Neural cell (in vitro differentiated cells): ENCODE data around the gene ZMYM5. TPM values are rescaled to one million over a fixed set of nuclear protein-coding genes. Genes with fewer than 3 reads are reported as not detected.

ENCODE experiments used
- H2AFZ ChIP-seq: fragments of 200-600, 300-800 bp; sonication (generic), shearing (Covaris generic); 2 replicates; pipeline ENCODE4 v1.6.0; 2014; ENCODE audit warnings: low read depth, mild to moderate bottlenecking, antibody characterized with exemption, low read length, moderate library complexity
- H3F3A ChIP-seq: fragments of 200-600 bp; shearing (Covaris generic); 2 replicates; pipeline ENCODE4 v1.6.1; 2016; ENCODE audit warnings: mild to moderate bottlenecking, moderate library complexity, mixed read lengths, antibody characterized with exemption, low read length; ENCODE audit not compliant: insufficient read depth, poor library complexity, severe bottlenecking
- H3K27ac ChIP-seq: fragments of 200-600, 300-800 bp; sonication (generic), shearing (Covaris generic); 2 replicates; pipeline ENCODE4 v1.5.1; 2014; ENCODE audit warnings: mild to moderate bottlenecking, low read length, moderate library complexity
- H3K27me3 ChIP-seq: fragments of 300-800, 200-600 bp; sonication (generic), shearing (Covaris generic); 2 replicates; pipeline ENCODE4 v1.6.0; 2014; ENCODE audit warnings: mild to moderate bottlenecking, low read depth, low read length, moderate library complexity; ENCODE audit not compliant: insufficient read depth
- H3K36me3 ChIP-seq: fragments of 300-800, 200-600 bp; sonication (generic), shearing (Covaris generic); 2 replicates; pipeline ENCODE4 v1.5.1; 2014; ENCODE audit warnings: mild to moderate bottlenecking, antibody characterized with exemption, low read length, moderate library complexity; ENCODE audit not compliant: insufficient read depth
- H3K4me2 ChIP-seq: fragments of 300-800, 200-600 bp; sonication (generic), shearing (Covaris generic); 2 replicates; pipeline ENCODE4 v1.6.0; 2014; ENCODE audit warnings: mild to moderate bottlenecking, low read length
- H3K4me3 ChIP-seq: fragments of 300-800, 200-600 bp; sonication (generic), shearing (Covaris generic); 2 replicates; pipeline ENCODE4 v1.5.1; 2014; ENCODE audit warnings: mild to moderate bottlenecking, low read length, moderate library complexity
- H3K79me2 ChIP-seq: fragments of 200-600 bp; shearing (Covaris generic); replicated peaks from 2 replicates; pipeline ENCODE4 v1.6.0; 2014; ENCODE audit warnings: mild to moderate bottlenecking, low read length, moderate library complexity; ENCODE audit not compliant: insufficient read depth
- H3K9ac ChIP-seq: fragments of 300-800, 200-600 bp; sonication (generic), shearing (Covaris generic); 2 replicates; pipeline ENCODE4 v1.6.1; 2016; ENCODE audit warnings: mild to moderate bottlenecking, low read length, mixed read lengths
- H3K9me2 ChIP-seq: fragments of 200-600 bp; shearing (Covaris generic); 2 replicates; pipeline ENCODE4 v1.6.1; 2016; ENCODE audit warnings: mild to moderate bottlenecking, low read length, mixed read lengths; ENCODE audit not compliant: insufficient read depth
- H3K9me3 ChIP-seq: fragments of 200-600, 300-800 bp; sonication (generic), shearing (Covaris generic); 2 replicates; pipeline ENCODE4 v1.6.1; 2016; ENCODE audit warnings: mild to moderate bottlenecking, mixed run types, low read length, moderate library complexity, mixed read lengths
- H4K20me1 ChIP-seq: fragments of 200-600 bp; shearing (Covaris generic); 2 replicates; pipeline ENCODE4 v1.6.1; 2016; ENCODE audit warnings: mild to moderate bottlenecking, mixed run types; ENCODE audit not compliant: insufficient read depth
- CTCF ChIP-seq: fragments of 450-650 bp; IDR thresholded peaks from 2 replicates; pipeline ENCODE4 v1.5.1; 2014; ENCODE audit warnings: antibody characterized with exemption, mild to moderate bottlenecking, moderate library complexity; ENCODE audit not compliant: poor library complexity, severe bottlenecking
- EP300 ChIP-seq: fragments of 450-650 bp; conservative IDR thresholded peaks from 2 replicates; pipeline ENCODE4 v1.6.1; 2014; ENCODE audit warnings: antibody characterized with exemption, mild to moderate bottlenecking, moderate library complexity; ENCODE audit not compliant: poor library complexity, severe bottlenecking
- EZH2 ChIP-seq: fragments of 200-600, 300-800 bp; shearing (Covaris generic), sonication (generic); IDR thresholded peaks from 2 replicates; pipeline ENCODE4 v1.6.1; 2014; ENCODE audit warnings: antibody characterized with exemption, low read length, borderline replicate concordance, mild to moderate bottlenecking; ENCODE audit not compliant: insufficient read depth, poor library complexity, severe bottlenecking
- MXI1 ChIP-seq: fragments of 450-650 bp; conservative IDR thresholded peaks from 2 replicates; pipeline ENCODE4 v1.6.1; 2014; ENCODE audit warnings: antibody characterized with exemption, mild to moderate bottlenecking; ENCODE audit not compliant: poor library complexity, severe bottlenecking
- POLR2AphosphoS5 ChIP-seq: IDR thresholded peaks from 2 replicates; pipeline ENCODE4 v1.6.1; 2012
- RAD21 ChIP-seq: fragments of 450-650 bp; conservative IDR thresholded peaks from 2 replicates; pipeline ENCODE4 v1.6.1; 2014; ENCODE audit warnings: antibody characterized with exemption, mild to moderate bottlenecking, moderate library complexity
- REST ChIP-seq: IDR thresholded peaks from 2 replicates; pipeline ENCODE4 v1.6.1; 2012; ENCODE audit warnings: borderline replicate concordance
- SMC3 ChIP-seq: fragments of 450-650 bp; conservative IDR thresholded peaks from 2 replicates; pipeline ENCODE4 v1.6.1; 2014; ENCODE audit warnings: antibody characterized with exemption, mild to moderate bottlenecking, moderate library complexity; ENCODE audit not compliant: poor library complexity
- TAF1 ChIP-seq: IDR thresholded peaks from 2 replicates; pipeline ENCODE4 v1.6.1; 2012; ENCODE audit warnings: low read depth
- polyA plus RNA-seq: library from polyadenylated mRNA; depleted of rRNA; stranded (reverse); fragments of >200 nt; gene quantifications from 2 replicates; pipeline ENCODE4 v1.2.3, GENCODE V29; 2014

ZMYM5 gene
- polyA plus RNA-seq, 1 donor from 2014 or later = 26.1 TPM

- no peaks in the 10 kb centered on the region for H3K9me2 ChIP-seq
- H3K9me3 ChIP-seq = no peaks in the 10 kb centered on the region
- TF ChIP-seq POLR2AphosphoS5 (no peak), CTCF (no peak), SMC3 (no peak), RAD21 (no peak), EZH2 (no peak), REST (no peak), MXI1 (no peak), TAF1 (no peak), EP300 (no peak)
- no peaks in the 10 kb centered on the region for H4K20me1 ChIP-seq
- no peaks in the 10 kb centered on the region for H3F3A ChIP-seq
- H3K4me3 ChIP-seq = no peak overlapping the region
- H2AFZ ChIP-seq = no peak overlapping the region
- no peak overlapping the region for H3K9ac ChIP-seq
- no peak overlapping the region for H3K4me2 ChIP-seq
- no peaks in the 10 kb centered on the region for H3K36me3 ChIP-seq
- no peak overlapping the region for H3K27ac ChIP-seq
- H3K79me2 ChIP-seq = no peaks in the 10 kb centered on the region
- no peaks in the 10 kb centered on the region for H3K27me3 ChIP-seq
Observed at GRCh38 chr13:19882231-19882630, 18.8 kb upstream of the ZMYM5 start.

- Histone ChIP-seq H2AFZ (no peak overlapping the region), H3K9ac (no peak overlapping the region), H3K79me2 (no peaks in the 10 kb centered on the region), H3K27me3 (no peaks in the 10 kb centered on the region), H3K27ac (no peak overlapping the region), H3K9me3 (no peaks in the 10 kb centered on the region), H4K20me1 (no peaks in the 10 kb centered on the region), H3K36me3 (no peaks in the 10 kb centered on the region), H3K4me3 (no peak overlapping the region), H3K9me2 (no peaks in the 10 kb centered on the region), H3F3A (no peaks in the 10 kb centered on the region), H3K4me2 (no peak overlapping the region)
- no peak for TF ChIP-seq TAF1
- no peak for TF ChIP-seq MXI1
- no peak for TF ChIP-seq EP300
- TF ChIP-seq POLR2AphosphoS5 = no peak
- TF ChIP-seq RAD21 = no peak
- no peak for TF ChIP-seq EZH2
Observed at GRCh38 chr13:19881641-19882040, 18.2 kb upstream of the ZMYM5 start.
